Naive thymus-derived CD8-positive, alpha-beta T cell (primary cell): Measurements from ENCODE around the gene GCK. TPM values are rescaled to one million over a fixed set of nuclear protein-coding genes. Genes with fewer than 3 reads are reported as not detected.
A peak's percentile ranks its signal among the peaks of the same experiment; 100 is the strongest.

Experiments used
- ATAC-seq, 2 donors: fragments of 150-1000 bp; cut with Tn5 transposase in 1 of 2; sonication (Bioruptor Pico), chemical (Tn5 transposase) in 1 of 2; 1 replicate in 1 of 2; 2 replicates in 1 of 2; pipeline ENCODE4 v1.10.0; 2021; ENCODE audit warnings: mild to moderate bottlenecking in 2 of 2, moderate library complexity in 2 of 2
- POLR2A ChIA-PET: fragments of 350-600 bp; sonication (Branson Sonifier 250); formaldehyde crosslinking; loops from one replicate; lab custom pipeline; 2021; ENCODE audit warnings: antibody characterized with exemption; lab: Charles Lee
- DNase-seq, 10 donors: peaks; one replicate each; pipeline versions ENCODE4 v3.0.0 to v3.0.0-alpha.2; 2020 to 2022
- H3K27ac Mint-ChIP-seq, 10 donors: one replicate each; pipeline ENCODE4 v1.8.0; 2020 to 2022; ENCODE audit warnings: mild to moderate bottlenecking in 10 of 10, mixed read lengths in 10 of 10, moderate library complexity in 4 of 10, inconsistent platforms in 1 of 10
- H3K27me3 Mint-ChIP-seq, 5 donors: one replicate each; pipeline ENCODE4 v1.8.0; 2021 to 2022; ENCODE audit warnings: mixed read lengths in 5 of 5
- H3K36me3 Mint-ChIP-seq, 3 donors: one replicate each; pipeline ENCODE4 v1.8.0; 2020 to 2022; ENCODE audit warnings: mixed read lengths in 3 of 3, mild to moderate bottlenecking in 2 of 3, inconsistent platforms in 1 of 3
- H3K4me1 Mint-ChIP-seq, 4 donors: one replicate each; pipeline ENCODE4 v1.8.0; 2021 to 2022; ENCODE audit warnings: mixed read lengths in 4 of 4
- H3K4me3 Mint-ChIP-seq, 10 donors: one replicate each; pipeline ENCODE4 v1.8.0; 2020 to 2022; ENCODE audit warnings: mild to moderate bottlenecking in 10 of 10, mixed read lengths in 10 of 10, moderate library complexity in 6 of 10, inconsistent platforms in 1 of 10
- H3K9me3 Mint-ChIP-seq, 9 donors: one replicate each; pipeline ENCODE4 v1.8.0; 2020 to 2022; ENCODE audit warnings: mixed read lengths in 9 of 9, mild to moderate bottlenecking in 3 of 9, inconsistent platforms in 1 of 9, moderate library complexity in 1 of 9
- polyA plus RNA-seq, 3 donors: library from polyadenylated mRNA; unstranded; fragments of 300-500 nt; fragmentation: Illumina TruSeq; gene quantifications; one replicate each; pipeline ENCODE4 v1.2.3, GENCODE V29; 2021
- total RNA-seq, 8 experiments: library from RNA in 2 of 8; stranded (reverse) in 2 of 8; gene quantifications; one replicate each; pipeline ENCODE4 v1.2.3 and lab custom pipeline; 2021 to 2026

GCK gene
- total and polyA plus RNA-seq, 5 experiments from 2014 or later = 0.58 to 4.8 (median 1.2) TPM

GRCh38 chr7:44194069-44194468, 4.8 kb upstream of the GCK start:
- DNase-seq = no peak
- POLR2A ChIA-PET = no interaction called here
- Mint-ChIP-seq H3K36me3 (no peaks in the 10 kb centered on the region), H3K4me3 (no peak overlapping the region), H3K9me3 (no peaks in the 10 kb centered on the region), H3K27ac (peak overlapping the region in 1 of 10 donors; percentile 16), H3K27me3 (peaks cover 0 to 12% (median 5%) of the 10 kb centered on the region in 5 donors), H3K4me1 (peaks cover 0 to 5% (median 0%) of the 10 kb centered on the region in 4 donors)
- ATAC-seq = no peak

GRCh38 chr7:44193011-44193802, 4.0 kb upstream of the GCK start:
- Mint-ChIP-seq H3K4me1 (peaks cover 0 to 5% (median 0%) of the 10 kb centered on the region in 4 donors), H3K9me3 (no peaks in the 10 kb centered on the region), H3K36me3 (no peaks in the 10 kb centered on the region), H3K27ac (peak overlapping the region in 1 of 10 donors; percentile 63), H3K4me3 (no peak overlapping the region), H3K27me3 (peaks cover 0 to 12% (median 5%) of the 10 kb centered on the region in 5 donors)
- DNase-seq (no peak), ATAC-seq (no peak)
- POLR2A ChIA-PET = no interaction called here

GRCh38 chr7:44191171-44191570, 1.9 kb upstream of the GCK start:
- Mint-ChIP-seq H3K4me1 (peaks cover 0 to 2% (median 0%) of the 10 kb centered on the region in 4 donors), H3K36me3 (no peaks in the 10 kb centered on the region), H3K9me3 (no peaks in the 10 kb centered on the region), H3K4me3 (no peak overlapping the region), H3K27me3 (peaks cover 0 to 6% (median 5%) of the 10 kb centered on the region in 5 donors), H3K27ac (peak overlapping the region in 1 of 10 donors; percentile 61)
- POLR2A ChIA-PET = no interaction called here
- ATAC-seq = no peak
- DNase-seq = no peak

- Mint-ChIP-seq H3K27ac (no peak overlapping the region), H3K4me1 (no peaks in the 10 kb centered on the region), H3K36me3 (no peaks in the 10 kb centered on the region), H3K27me3 (peaks cover 0 to 6% (median 5%) of the 10 kb centered on the region in 5 donors), H3K9me3 (no peaks in the 10 kb centered on the region), H3K4me3 (no peak overlapping the region)
- ATAC-seq (no peak), DNase-seq (no peak)
- POLR2A ChIA-PET = no interaction called here
Observed at GRCh38 chr7:44189993-44190872, 994 bp upstream of the GCK start.

GRCh38 chr7:44188480-44189225, 586 bp downstream of the GCK start:
- peak overlapping the region in 2 of 10 donors; percentile 15 to 53 for H3K27ac Mint-ChIP-seq
- no peak for DNase-seq
- no peaks in the 10 kb centered on the region for H3K9me3 Mint-ChIP-seq
- ATAC-seq = no peak
- no peaks in the 10 kb centered on the region for H3K4me1 Mint-ChIP-seq
- no peak overlapping the region for H3K4me3 Mint-ChIP-seq
- H3K36me3 Mint-ChIP-seq = no peaks in the 10 kb centered on the region
- peaks cover 0 to 8% (median 5%) of the 10 kb centered on the region in 5 donors for H3K27me3 Mint-ChIP-seq
- POLR2A ChIA-PET = no interaction called here

GRCh38 chr7:44187636-44188416, 1.4 kb downstream of the GCK start:
- Mint-ChIP-seq H3K9me3 (peaks cover 0 to 7% (median 0%) of the 10 kb centered on the region in 9 donors), H3K27me3 (peaks cover 0 to 6% (median 4%) of the 10 kb centered on the region in 5 donors), H3K4me1 (no peaks in the 10 kb centered on the region), H3K27ac (peak overlapping the region in 1 of 10 donors; percentile 53), H3K36me3 (peaks cover 0 to 4% (median 3%) of the 10 kb centered on the region in 3 donors), H3K4me3 (no peak overlapping the region)
- POLR2A ChIA-PET = no interaction called here
- no peak for ATAC-seq
- DNase-seq = no peak

- DNase-seq = no peak
- H3K27ac Mint-ChIP-seq = peak overlapping the region in 3 of 10 donors; percentile 43 to 65 (median 56)
- H3K27me3 Mint-ChIP-seq = peaks cover 0 to 4% (median 3%) of the 10 kb centered on the region in 5 donors
- POLR2A ChIA-PET = no interaction called here
- peaks cover 0 to 6% (median 4%) of the 10 kb centered on the region in 3 donors for H3K36me3 Mint-ChIP-seq
- H3K9me3 Mint-ChIP-seq = peaks cover 0 to 13% (median 2%) of the 10 kb centered on the region in 9 donors
- ATAC-seq = no peak
- no peaks in the 10 kb centered on the region for H3K4me1 Mint-ChIP-seq
- no peak overlapping the region for H3K4me3 Mint-ChIP-seq
Observed at GRCh38 chr7:44186736-44187135, 2.5 kb downstream of the GCK start.

GRCh38 chr7:44185729-44186128, 3.5 kb downstream of the GCK start:
- Mint-ChIP-seq H3K9me3 (peaks cover 0 to 13% (median 2%) of the 10 kb centered on the region in 9 donors), H3K27ac (no peak overlapping the region), H3K27me3 (peaks cover 0 to 7% (median 3%) of the 10 kb centered on the region in 5 donors), H3K4me3 (no peak overlapping the region), H3K36me3 (peaks cover 0 to 6% (median 4%) of the 10 kb centered on the region in 3 donors), H3K4me1 (no peaks in the 10 kb centered on the region)
- POLR2A ChIA-PET = interaction anchor here (0.6 kb wide), 1 partner anchor 10 kb away, joined by 3 read pairs; no protein-coding TSS in a partner anchor
- DNase-seq (no peak), ATAC-seq (no peak)

GRCh38 chr7:44184873-44185446, 4.3 kb downstream of the GCK start:
- Mint-ChIP-seq H3K27me3 (peaks cover 0 to 7% (median 0%) of the 10 kb centered on the region in 5 donors), H3K9me3 (peaks cover 0 to 13% (median 2%) of the 10 kb centered on the region in 9 donors), H3K36me3 (peaks cover 0 to 6% (median 4%) of the 10 kb centered on the region in 3 donors), H3K27ac (peak overlapping the region in 3 of 10 donors; percentile 1 to 43 (median 5)), H3K4me3 (no peak overlapping the region), H3K4me1 (no peaks in the 10 kb centered on the region)
- ATAC-seq = no peak
- DNase-seq = no peak
- POLR2A ChIA-PET = no interaction called here

GRCh38 chr7:44184206-44184872, 4.9 kb downstream of the GCK start:
- peak overlapping the region in 1 of 10 donors; percentile 5 for H3K27ac Mint-ChIP-seq
- ATAC-seq = no peak

GRCh38 chr7:44183386-44183785, 5.9 kb downstream of the GCK start:
- no peaks in the 10 kb centered on the region for H3K4me1 Mint-ChIP-seq
- no peak for DNase-seq
- H3K9me3 Mint-ChIP-seq = peaks cover 0 to 13% (median 2%) of the 10 kb centered on the region in 9 donors
- POLR2A ChIA-PET = no interaction called here
- H3K27me3 Mint-ChIP-seq = peaks cover 0 to 11% (median 2%) of the 10 kb centered on the region in 5 donors
- H3K27ac Mint-ChIP-seq = no peak overlapping the region
- H3K36me3 Mint-ChIP-seq = peaks cover 0 to 6% (median 4%) of the 10 kb centered on the region in 3 donors
- no peak for ATAC-seq
- H3K4me3 Mint-ChIP-seq = no peak overlapping the region

More at GRCh38 chr7:44184206-44184872, 4.9 kb downstream of the GCK start:
- H3K4me1 Mint-ChIP-seq = no peaks in the 10 kb centered on the region
- peaks cover 0 to 8% (median under 1%) of the 10 kb centered on the region in 5 donors for H3K27me3 Mint-ChIP-seq
- H3K9me3 Mint-ChIP-seq = peaks cover 0 to 13% (median 2%) of the 10 kb centered on the region in 9 donors
- POLR2A ChIA-PET = no interaction called here
- H3K36me3 Mint-ChIP-seq = peaks cover 0 to 6% (median 4%) of the 10 kb centered on the region in 3 donors
- DNase-seq = no peak
- H3K4me3 Mint-ChIP-seq = no peak overlapping the region
